DMS114 treated with DMSO at 0.1 percent for 48 hours (cell line): ENCODE results near the gene S100A2.
"Not testable (repeated sequence)": the region's sequence is repeated elsewhere in the genome, so short reads cannot be mapped to it uniquely, and the experiment has no call there.

Experiments
- DNase-seq: peaks from one replicate; lab custom pipeline; 2025; ENCODE audit not compliant: unreplicated experiment; lab: John Stamatoyannopoulos, UW

The S100A2 gene

DNA sequence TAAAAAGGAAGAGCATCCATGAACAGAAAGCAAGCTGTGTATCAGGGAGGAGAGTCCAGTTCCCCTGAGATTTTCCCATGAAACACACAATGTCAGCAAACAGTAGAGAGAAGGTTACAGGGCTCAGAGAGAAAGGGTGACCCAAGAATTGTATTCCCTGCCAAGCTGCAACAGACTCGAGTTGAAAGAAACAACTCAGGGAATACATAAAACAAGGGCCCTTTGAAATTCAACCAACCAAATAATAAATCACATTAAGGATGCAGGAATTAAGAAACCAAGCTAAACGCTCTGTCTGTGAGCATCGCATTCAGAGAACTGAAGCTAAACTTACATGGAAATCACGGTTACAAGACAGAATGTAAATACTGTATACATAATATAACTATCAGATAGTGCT is 27.1 kb upstream of the S100A2 start:
- no peak for DNase-seq

DNA sequence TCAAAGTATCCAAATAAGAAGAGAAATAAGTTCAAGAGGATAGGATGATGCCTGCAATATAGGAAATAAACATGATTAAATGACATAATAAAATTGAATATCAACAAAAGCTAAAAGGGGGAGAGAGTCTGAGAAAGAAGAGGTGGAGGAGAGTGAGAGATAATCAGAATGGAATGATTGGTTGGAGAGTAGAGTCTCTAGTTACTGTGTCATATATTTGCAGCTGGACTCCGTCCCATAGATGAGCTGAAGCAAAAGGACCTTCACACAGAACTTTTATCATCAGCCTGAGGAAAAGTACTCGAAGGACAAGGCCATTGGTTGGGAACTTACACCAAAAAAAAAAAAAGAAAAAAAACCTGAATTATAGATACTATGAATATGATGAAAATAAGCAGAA is 22.8 kb upstream of the S100A2 start:
- DNase-seq, result no peak

DNA sequence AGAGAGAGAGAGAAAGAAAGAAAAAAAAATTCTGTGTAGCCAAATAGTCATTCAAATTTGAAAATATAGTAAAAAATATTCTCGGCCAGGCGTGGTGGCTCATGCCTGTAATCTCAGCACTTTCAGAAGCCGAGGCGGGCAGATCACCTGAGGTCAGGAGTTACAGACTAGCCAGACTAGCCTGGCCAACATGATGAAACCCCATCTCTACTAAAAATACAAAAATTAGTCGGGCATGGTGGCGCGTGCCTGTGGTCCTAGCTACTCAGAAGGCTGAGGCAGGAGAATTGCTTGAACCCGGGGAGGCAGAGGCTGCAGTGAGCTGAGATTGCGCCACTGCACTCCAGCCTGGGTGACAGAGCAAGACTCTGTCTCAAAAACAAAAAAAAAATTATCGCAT is 22.4 kb upstream of the S100A2 start:
- not testable (repeated sequence) for DNase-seq

DNA sequence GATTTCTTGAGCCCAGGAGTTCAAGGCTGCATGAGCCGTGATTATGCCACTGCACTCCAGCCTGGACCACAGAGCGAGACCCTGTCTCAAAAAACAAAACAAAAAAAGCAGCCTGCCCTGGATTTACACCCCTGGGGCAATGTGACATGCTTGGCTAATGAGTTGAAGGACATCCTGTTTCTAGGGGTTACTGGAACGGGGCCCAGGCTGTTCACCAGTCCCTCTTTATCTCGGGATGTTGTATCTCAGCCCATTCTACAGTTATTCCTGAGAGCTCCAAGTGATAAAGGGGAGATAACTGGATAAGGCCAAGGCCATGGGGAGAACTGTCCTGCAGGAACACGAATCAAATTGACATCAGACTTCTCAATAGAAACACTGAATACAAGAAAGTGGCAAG is 21.7 kb upstream of the S100A2 start:
- no peak for DNase-seq

DNA sequence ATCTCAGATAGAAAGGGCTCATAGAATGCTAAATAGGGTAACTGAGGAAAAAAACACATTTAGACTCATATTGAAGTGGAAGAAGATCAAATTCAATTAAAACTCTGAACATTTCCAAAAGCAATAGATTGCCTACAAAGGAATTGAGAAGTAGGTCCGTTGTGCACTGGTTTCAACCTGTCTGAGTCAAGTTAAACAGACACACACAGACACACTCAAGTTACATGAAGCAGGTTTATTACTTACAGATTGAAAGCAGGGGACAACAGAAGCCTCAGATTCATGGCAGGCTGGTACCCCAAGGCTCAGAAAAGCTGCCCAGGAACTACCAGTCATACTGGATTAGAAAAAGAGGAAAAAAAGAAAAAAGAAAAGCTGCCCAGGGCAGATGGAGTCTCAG is 20.7 kb upstream of the S100A2 start:
- DNase-seq, result no peak

DNA sequence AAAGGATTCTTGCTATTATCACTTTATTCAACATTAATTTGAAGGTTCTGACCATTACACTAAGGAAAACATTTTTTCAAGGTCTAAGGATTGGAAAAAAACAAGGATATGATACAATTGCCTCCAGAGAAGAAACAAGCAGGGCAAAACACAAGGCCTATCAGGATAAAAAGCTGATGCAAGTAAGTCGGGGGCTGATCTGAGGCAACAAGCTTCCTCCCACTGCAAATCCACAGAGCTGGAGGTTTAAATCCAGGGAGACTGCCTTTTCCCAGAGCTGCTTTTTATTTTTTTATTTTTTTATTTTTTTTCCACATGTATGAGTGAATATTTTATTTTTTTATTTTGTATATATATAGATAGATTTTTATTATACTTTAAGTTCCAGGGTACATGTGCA is 19.4 kb upstream of the S100A2 start:
- no peak for DNase-seq

DNA sequence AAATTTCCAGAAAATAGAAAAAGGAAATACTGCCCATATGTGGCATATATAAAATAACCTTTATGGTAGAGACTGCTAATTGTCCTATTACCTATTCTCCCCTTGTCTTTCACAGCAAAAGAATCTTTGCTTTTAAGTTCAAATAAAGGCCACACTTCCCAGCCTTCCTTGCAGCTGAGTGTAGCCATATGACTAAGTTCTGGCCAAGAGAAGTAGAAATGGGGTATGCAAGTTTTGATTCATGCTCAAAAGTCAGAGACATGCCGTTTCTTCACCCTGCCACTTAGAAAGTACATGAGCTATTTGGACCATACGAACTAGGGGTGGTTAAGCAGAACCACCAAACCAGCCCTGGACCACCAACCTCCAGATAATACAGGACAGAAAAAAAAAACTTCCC is 18.3 kb upstream of the S100A2 start:
- DNase-seq, result no peak

DNA sequence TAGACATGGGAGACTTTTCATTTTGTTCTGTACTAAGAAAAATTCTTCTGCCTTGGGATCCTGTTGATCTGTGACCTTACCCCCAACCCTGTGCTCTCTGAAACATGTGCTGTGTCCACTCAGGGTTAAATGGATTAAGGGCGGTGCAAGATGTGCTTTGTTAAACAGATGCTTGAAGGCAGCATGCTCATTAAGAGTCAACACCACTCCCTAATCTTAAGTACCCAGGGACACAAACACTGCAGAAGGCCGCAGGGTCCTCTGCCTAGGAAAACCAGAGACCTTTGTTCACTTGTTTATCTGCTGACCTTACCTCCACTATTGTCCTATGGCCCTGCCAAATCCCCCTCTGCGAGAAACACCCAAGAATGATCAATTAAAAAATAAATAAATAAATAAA is 17.9 kb upstream of the S100A2 start:
- not testable (repeated sequence) for DNase-seq

DNA sequence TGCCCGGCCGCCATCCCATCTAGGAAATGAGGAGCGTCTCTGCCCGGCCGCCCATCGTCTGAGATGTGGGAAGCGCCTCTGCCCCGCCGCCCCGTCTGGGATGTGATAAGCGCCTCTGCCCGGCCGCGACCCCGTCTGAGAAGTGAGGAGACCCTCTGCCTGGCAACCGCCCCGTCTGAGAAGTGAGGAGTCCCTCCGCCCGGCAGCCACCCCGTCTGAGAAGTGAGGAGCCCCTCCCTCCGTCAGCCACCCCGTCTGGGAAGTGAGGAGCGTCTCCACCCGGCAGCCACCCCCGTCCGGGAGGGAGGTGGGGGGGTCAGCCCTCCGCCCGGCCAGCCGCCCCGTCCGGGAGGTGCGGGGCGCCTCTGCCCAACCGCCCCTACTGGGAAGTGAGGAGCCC is 17.2 kb upstream of the S100A2 start:
- DNase-seq, result not testable (repeated sequence)

DNA sequence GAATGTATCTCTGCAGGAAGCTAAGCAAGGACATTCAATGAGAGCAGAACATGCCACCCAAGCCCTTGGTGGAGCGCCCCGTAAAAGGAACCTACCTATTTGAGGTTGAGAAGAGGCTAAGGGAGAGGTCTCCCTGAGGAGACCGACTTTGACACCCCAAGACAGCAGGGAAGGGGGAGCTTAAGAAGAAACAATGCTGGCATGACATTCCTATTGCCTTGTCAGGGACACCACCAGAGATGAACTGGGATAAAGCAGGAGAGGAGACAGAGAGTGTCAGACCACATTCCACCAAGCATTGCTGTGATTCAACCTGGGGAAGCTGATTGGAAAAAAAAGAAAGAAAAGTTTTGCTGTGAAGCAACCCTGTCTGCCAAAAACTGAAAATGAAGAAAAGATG is 13.3 kb upstream of the S100A2 start:
- no peak for DNase-seq

DNA sequence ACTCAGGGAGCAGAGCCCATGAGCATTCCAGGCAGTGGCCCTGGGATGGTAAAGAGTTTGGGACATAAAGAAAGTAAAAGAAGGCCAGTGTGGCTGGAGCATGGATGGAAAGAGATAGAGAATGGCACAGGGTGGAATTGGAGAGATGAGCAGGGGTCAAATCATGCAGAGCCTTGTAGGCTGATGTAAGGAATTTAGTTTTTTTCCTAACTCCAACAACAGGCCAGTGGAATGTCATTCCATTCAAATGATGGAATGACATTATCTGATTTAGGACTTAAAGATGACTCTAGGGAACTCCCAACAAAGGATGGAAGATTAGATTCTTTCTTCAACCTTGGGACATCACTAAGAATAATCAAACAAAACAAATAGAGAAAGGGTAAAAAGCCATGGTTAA is 12.8 kb upstream of the S100A2 start:
- no peak for DNase-seq

DNA sequence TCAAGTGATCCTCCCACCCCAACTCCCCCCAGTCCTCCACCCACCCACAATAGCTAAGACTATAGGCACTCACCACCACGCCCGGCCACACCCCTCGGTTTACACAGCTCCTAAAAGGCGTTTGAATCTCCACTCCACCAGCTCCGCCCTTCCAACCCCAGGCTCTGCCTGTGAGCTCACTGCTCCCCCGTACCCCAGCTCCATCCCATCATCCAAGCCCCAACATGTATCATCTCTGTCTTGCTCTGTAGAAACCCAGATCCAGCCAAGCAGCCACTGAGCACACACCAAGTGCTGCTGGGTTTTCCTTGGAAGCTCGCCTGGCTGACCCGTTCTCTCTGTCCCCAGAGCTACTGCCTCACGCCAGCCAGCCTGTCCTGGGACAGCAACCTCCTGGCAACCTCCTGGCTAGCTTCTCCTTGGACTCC is 12.0 kb upstream of the S100A2 start:
- DNase-seq, result no peak

DNA sequence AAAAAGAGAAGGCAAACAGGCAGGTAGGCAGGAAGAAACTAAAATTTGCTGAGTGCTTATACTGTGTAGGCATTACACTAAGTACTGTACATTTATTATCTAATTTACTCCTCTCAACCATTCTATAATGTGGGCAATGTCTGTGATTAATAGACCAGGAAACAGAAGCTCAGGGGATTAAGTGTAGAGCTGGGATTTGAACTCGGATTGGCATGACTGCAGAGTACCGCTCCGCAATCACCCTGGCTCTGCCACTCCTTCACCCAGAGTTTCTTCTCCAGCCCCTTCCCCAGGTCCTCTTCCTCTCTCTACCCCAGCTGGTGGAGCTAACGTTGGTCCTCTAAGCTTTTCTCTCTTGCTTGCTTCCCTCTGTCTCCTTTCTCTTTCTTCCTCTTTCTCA is 11.5 kb upstream of the S100A2 start:
- DNase-seq, result no peak

DNA sequence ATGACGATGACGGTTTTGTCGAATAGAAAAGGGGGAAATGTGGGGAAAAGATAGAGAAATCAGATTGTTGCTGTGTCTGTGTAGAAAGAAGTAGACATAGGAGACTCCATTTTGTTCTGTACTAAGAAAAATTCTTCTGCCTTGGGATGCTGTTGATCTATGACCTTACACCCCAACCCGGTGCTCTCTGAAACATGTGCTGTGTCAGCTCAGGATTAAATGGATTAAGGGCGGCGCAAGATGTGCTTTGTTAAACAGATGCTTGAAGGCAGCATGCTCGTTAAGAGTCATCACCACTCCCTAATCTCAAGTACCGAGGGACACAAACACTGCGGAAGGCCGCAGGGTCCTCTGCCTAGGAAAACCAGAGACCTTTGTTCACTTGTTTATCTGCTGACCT is 9.9 kb upstream of the S100A2 start:
- DNase-seq, result not testable (repeated sequence)

DNA sequence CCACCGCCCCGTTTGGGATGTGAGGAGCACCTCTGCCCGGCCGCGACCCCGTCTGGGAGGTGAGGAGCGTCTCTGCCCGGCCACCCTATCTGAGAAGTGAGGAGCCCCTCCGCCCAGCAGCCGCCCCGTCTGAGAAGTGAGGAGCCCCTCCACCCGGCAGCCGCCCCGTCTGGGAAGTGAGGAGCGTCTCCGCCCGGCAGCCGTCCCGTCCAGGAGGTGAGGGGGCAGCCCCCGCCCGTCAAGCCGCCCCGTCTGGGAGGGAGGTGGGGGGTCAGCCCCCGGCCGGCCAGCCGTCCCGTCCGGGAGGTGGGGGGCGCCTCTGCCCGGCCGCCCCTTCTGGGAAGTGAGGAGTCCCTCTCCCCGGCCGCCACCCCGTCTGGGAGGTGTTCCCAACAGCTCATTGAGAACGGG is 9.4 kb upstream of the S100A2 start:
- DNase-seq, result not testable (repeated sequence)

DNA sequence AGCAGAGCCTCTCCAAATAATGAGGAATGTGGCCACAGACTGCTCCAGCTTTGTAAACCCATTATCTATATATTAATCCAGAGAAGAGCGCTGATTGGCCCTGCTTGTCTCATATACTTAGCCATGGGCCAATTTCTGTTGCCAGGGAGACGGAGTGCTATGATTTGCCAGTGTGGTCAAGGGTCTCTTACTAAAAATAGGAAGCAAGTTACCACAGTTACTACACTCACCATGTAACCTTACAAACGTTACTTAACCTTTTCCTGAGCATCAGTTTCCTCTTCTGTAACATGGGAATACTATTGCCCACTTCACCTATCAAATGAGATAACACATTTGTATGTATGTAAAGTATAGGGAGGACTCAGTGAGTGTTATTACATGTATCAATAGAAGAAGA is 7.7 kb upstream of the S100A2 start:
- no peak for DNase-seq

DNA sequence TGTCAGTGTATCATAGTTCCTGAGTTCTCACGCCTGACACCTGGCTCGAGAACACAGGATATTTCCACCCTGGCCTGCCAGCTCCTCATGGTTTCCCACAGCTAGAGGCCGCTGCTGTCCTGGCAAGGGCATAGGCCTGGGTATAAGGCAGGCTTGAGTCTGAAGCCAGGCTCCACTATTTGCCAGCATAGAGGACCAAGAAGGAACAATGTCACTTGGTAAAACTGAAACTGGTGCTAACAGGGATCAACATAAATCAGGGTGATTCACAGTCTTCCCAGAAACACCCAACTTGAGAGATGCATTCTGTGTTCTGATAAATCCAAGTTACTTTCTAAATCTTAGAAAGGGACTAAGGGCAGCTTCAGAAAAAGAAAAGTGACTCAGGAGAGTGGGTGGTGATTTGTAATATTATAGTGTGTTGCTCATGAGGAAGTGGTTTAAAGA is 6.9 kb upstream of the S100A2 start:
- DNase-seq, result peak; percentile 60

DNA sequence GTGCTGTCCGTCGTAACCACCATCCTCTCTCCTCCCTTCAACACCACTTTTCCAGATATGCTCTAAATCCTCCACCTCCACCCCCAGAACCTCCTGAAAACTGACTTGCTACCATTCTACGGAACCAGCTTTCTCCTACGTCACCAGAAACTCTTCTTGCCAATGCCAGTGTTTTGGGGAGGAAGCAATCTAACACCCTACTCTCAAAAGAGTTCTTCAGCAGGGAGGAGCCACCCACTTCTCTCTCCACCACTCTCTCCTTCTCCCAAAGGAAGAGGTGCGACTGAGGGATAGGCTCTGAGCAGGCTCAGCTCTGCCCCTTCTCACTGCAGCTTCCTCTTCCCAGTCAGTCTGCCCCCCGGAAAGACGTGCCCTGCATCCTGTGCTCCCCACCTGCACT is 6.1 kb upstream of the S100A2 start:
- no peak for DNase-seq

DNA sequence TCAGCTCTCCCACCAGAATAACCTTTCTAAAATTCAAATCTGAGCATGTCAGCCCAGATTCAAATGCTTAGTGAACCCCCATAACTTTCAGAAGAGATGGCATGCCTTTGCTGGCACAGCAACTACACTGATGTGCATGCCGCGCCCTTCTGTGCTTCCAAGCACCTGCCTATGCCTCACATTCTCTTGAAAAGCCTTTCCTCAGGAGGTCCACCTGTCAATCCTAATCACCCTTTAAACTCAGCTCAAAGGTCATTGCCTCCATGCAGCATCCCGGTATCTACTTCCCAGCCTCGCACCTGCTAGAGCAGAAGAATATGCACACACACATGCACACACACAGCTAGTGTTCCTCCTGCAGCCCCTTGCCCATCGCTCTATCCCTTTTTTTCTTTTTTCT is 5.2 kb upstream of the S100A2 start:
- no peak for DNase-seq

DNA sequence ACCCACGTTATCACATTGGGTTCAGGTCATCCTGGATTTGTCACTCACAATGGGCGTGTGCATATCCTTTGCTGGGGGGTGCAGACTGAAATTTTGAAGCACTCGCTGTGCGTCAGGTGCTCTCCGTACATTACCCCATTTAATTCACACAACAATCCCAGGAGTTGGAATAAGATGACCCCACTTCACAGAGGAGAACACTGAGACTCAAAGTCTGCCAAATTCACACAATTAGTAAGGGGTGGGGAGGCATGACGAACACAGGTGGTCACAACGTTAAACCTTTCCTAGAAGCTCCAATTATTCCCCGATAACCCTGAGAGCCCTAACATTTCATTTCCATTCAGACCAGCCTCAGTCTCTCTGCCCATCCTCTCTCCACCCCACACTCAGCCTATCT is 3.8 kb upstream of the S100A2 start:
- no peak for DNase-seq

DNA sequence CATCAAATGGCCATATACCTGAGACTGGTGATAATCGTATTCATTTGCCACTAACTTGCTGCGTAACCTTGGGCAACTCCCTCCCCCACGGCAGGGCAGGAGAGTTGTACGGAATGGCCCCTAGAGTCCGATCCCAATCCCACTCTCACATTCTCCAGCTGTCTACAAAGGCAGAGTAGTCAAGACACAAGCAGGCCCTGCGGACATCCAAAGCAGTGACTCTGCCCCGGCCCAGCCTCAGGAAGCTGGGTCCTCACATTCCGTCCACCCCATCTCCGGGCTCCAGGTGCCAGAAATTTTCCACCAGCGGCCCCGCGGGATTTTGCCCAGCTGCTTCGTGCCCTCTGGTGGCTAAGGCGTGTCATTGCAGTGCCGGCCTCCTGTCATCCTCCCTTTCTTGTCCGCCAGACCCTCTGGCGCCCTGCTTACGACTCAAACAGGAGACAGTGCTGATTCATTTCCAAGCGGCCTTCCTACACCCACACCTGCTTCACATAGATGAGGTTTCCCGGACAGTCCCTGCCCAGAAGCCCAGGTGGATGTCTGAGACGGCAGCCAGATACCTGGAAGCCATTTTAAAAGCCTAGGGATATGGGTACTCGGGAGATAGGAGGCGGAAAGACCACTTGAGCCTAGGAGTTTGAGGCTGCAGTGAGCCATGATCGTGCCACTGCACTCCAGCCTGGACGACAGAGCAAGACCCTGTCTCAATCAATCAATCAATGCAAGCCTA is 2.9 kb upstream of the S100A2 start:
- DNase-seq, result peak; percentile 91

DNA sequence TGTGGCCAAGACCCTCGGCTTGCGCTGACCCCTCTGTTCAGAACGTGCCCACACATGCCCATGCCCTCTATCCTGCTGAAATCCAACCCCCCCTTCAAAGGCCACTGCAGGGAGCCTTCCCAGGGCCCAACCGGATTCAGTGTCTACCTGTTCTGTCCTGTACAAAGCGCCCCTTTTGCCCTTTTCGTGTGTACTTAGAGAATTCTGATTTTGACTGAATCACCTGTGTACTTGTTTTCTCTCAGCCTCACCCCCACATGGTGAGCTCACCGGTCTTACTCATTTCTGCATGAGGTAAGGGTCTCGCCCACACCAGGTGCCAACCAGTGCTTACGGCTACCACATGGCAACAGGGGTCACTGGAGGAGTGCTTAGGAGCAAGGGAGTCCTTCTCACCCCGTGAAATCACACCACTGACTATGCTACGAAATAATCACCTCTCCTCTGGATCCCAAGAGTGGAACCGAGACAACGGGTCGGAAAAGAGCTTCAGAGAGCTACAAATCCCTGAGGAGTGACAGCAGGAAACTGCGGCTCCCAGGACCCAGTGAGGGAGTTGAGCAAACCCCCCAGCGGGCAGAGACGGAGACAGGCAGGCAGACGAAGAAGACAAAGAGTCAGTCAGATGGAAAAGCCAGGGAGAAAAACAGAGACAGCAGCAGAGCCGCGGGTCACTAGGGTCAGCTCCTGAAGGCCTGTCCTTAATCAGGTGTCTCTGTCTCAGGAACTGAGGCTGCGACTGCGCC is 2.1 kb upstream of the S100A2 start:
- DNase-seq, result no peak
